Measurements from ENCODE around the gene LY6G5C. TPM values are rescaled to one million over a fixed set of nuclear protein-coding genes. Genes with fewer than 3 reads are reported as not detected.

LY6G5C gene
- total RNA-seq, 4 donors from 2014 or later: not detected

GRCh38 chr6:31641370-31641769 is 39.5 kb downstream of the LY6G5C start:
- TF ChIP-seq CTCF (IDR thresholded peaks at IDR 0.05): no peak
- no peak for TF ChIP-seq POLR2A (IDR thresholded peaks at IDR 0.05)
- no peak for DNase-seq
- H3K4me1 ChIP-seq: no peaks in the 10 kb centered on the region
- no peak overlapping the region for H3K27ac ChIP-seq
- H3K36me3 ChIP-seq: peaks cover 0 to 99% (median 7%) of the 10 kb centered on the region in 3 donors
- no peak overlapping the region for H3K4me3 ChIP-seq
- H3K27me3 ChIP-seq: no peaks in the 10 kb centered on the region
- no peaks in the 10 kb centered on the region for H3K9me3 ChIP-seq

GRCh38 chr6:31640612-31641011 is 40.3 kb downstream of the LY6G5C start:
- no peaks in the 10 kb centered on the region for H3K4me1 ChIP-seq
- no peak overlapping the region for H3K27ac ChIP-seq
- H3K36me3 ChIP-seq: peaks cover 0 to 99% (median 7%) of the 10 kb centered on the region in 3 donors
- no peak for DNase-seq
- H3K9me3 ChIP-seq: no peaks in the 10 kb centered on the region
- no peaks in the 10 kb centered on the region for H3K27me3 ChIP-seq
- TF ChIP-seq CTCF (IDR thresholded peaks at IDR 0.05) (no peak), POLR2A (IDR thresholded peaks at IDR 0.05) (no peak)
- no peak overlapping the region for H3K4me3 ChIP-seq

GRCh38 chr6:31639449-31639861 is 41.4 kb downstream of the LY6G5C start:
- TF ChIP-seq POLR2A (IDR thresholded peaks at IDR 0.05) (no peak), CTCF (IDR thresholded peaks at IDR 0.05) (no peak)
- H3K27me3 ChIP-seq: no peaks in the 10 kb centered on the region
- H3K9me3 ChIP-seq: no peaks in the 10 kb centered on the region

GRCh38 chr6:31639043-31639442 is 41.8 kb downstream of the LY6G5C start:
- TF ChIP-seq CTCF (IDR thresholded peaks at IDR 0.05) (no peak), POLR2A (IDR thresholded peaks at IDR 0.05) (no peak)
- no peak overlapping the region for H3K27ac ChIP-seq
- H3K4me1 ChIP-seq: no peaks in the 10 kb centered on the region
- no peak overlapping the region for H3K4me3 ChIP-seq
- no peaks in the 10 kb centered on the region for H3K27me3 ChIP-seq
- DNase-seq: no peak
- H3K36me3 ChIP-seq: peaks cover 0 to 99% (median 7%) of the 10 kb centered on the region in 3 donors
- no peaks in the 10 kb centered on the region for H3K9me3 ChIP-seq

More at GRCh38 chr6:31639449-31639861, 41.4 kb downstream of the LY6G5C start:
- Histone ChIP-seq H3K36me3 (peaks cover 0 to 99% (median 7%) of the 10 kb centered on the region in 3 donors), H3K4me3 (no peak overlapping the region), H3K4me1 (no peaks in the 10 kb centered on the region), H3K27ac (no peak overlapping the region)
- no peak for DNase-seq

- TF ChIP-seq POLR2A (IDR thresholded peaks at IDR 0.05) (no peak), CTCF (IDR thresholded peaks at IDR 0.05) (no peak)
- Histone ChIP-seq H3K4me1 (no peaks in the 10 kb centered on the region), H3K27ac (no peak overlapping the region), H3K27me3 (no peaks in the 10 kb centered on the region), H3K9me3 (no peaks in the 10 kb centered on the region), H3K4me3 (no peak overlapping the region), H3K36me3 (peaks cover 0 to 98% (median 1%) of the 10 kb centered on the region in 3 donors)
- DNase-seq: peak in 1 of 3 donors; percentile 27
Measured at GRCh38 chr6:31636698-31637596, 43.9 kb downstream of the LY6G5C start.
